Ascending aorta (tissue), 2 donors: Measurements from ENCODE around the gene ERAP2. TPM values are rescaled to one million over a fixed set of nuclear protein-coding genes. Genes with fewer than 3 reads are reported as not detected.

ENCODE experiments used
- DNase-seq, 2 donors: peaks; one replicate each; pipeline ENCODE4 v3.0.0-alpha.2; 2019; ENCODE audit warnings: low spot score in 2 of 2
- H3K27ac ChIP-seq, 2 donors: fragments of 200-600 bp; sonication (generic); one replicate each; pipeline ENCODE4 v1.5.1; 2016 to 2017; ENCODE audit warnings: mild to moderate bottlenecking in 1 of 2
- H3K27me3 ChIP-seq: fragments of 200-600 bp; sonication (generic); one replicate; pipeline ENCODE4 v1.5.1; 2017
- H3K36me3 ChIP-seq, 2 donors: fragments of 200-600 bp; sonication (generic); one replicate each; pipeline ENCODE4 v1.5.1; 2016
- H3K4me1 ChIP-seq, 2 donors: fragments of 200-600 bp; sonication (generic); one replicate each; pipeline ENCODE4 v1.5.1; 2016 to 2017; ENCODE audit warnings: mild to moderate bottlenecking in 1 of 2
- H3K4me3 ChIP-seq, 2 donors: fragments of 200-600 bp; sonication (generic); one replicate each; pipeline ENCODE4 v1.5.1; 2016 to 2017; ENCODE audit warnings: mild to moderate bottlenecking in 1 of 2
- H3K9me3 ChIP-seq, 2 donors: fragments of 200-600 bp; sonication (generic); one replicate each; pipeline ENCODE4 v1.5.1; 2016
- intact Hi-C: fragments of 100-400 bp; cut with DNase I; formaldehyde crosslinking; loops from one replicate; pipeline ENCODE4 v1.15.1; 2023
- total RNA-seq: library from RNA; depleted of rRNA; stranded (reverse); fragments of >200 nt; gene quantifications from one replicate; pipeline ENCODE4 v1.1.0, GENCODE V29; 2016
- TF ChIP-seq, protein P1 (sequence below), 3 experiments: fragments of 200-600 bp in 2 of 3; fragments of 450-650 bp in 1 of 3; sonication (generic) in 2 of 3; IDR thresholded peaks; one replicate each; pipeline ENCODE4 v1.5.1; 2016 to 2019; ENCODE audit warnings: antibody characterized with exemption in 3 of 3, mild to moderate bottlenecking in 1 of 3, moderate library complexity in 1 of 3

The ERAP2 gene
- total RNA-seq, 1 donor from 2014 or later = 20.6 TPM

DNA sequence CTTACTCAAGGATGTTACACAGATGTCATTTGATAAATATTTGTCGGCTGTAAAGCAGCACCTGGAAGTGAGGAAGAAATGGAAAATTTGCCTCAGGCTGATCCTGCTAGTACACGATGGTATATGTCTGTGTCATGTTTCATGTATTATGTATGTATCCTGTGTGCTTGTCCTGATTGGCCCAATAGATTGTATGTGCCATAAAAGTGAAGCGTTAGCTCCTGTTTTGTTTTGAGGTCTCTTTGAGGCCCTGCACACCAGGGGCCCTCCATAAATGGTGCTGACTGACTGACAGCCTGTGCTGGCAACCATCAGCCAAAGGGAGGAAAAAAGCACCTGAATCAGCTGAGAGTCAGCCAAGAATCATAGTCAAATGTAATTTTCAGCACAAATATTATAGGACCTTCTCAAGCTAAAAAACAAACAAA, 47.7 kb downstream of the ERAP2 start:
- H3K36me3 ChIP-seq = no peaks in the 10 kb centered on the region
- intact Hi-C loops = no loop called here
- no peak overlapping the region for H3K27ac ChIP-seq
- TF ChIP-seq, protein P1, sequence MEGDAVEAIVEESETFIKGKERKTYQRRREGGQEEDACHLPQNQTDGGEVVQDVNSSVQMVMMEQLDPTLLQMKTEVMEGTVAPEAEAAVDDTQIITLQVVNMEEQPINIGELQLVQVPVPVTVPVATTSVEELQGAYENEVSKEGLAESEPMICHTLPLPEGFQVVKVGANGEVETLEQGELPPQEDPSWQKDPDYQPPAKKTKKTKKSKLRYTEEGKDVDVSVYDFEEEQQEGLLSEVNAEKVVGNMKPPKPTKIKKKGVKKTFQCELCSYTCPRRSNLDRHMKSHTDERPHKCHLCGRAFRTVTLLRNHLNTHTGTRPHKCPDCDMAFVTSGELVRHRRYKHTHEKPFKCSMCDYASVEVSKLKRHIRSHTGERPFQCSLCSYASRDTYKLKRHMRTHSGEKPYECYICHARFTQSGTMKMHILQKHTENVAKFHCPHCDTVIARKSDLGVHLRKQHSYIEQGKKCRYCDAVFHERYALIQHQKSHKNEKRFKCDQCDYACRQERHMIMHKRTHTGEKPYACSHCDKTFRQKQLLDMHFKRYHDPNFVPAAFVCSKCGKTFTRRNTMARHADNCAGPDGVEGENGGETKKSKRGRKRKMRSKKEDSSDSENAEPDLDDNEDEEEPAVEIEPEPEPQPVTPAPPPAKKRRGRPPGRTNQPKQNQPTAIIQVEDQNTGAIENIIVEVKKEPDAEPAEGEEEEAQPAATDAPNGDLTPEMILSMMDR (IDR thresholded peaks at IDR 0.05) = no peak
- H3K4me3 ChIP-seq = no peak overlapping the region
- H3K27me3 ChIP-seq = no peaks in the 10 kb centered on the region
- DNase-seq = no peak
- H3K9me3 ChIP-seq = no peaks in the 10 kb centered on the region
- H3K4me1 ChIP-seq = no peaks in the 10 kb centered on the region

DNA sequence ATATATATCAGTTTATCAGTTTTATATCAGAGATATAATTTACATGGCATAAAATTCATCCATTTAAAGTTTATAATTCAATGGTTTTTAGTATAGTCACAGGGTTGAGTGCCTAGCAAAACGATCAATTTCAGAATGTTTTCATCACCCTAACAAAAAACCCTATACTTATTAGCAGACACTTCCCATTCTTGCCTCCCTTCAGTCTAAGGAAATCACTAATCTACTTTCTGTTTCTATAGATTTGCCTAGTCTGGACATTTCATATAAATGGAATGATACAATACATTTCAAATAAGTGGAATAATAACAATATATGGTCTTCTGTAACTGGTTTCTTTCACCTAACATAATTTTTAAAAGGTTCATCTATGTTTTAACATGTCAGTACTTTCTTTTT, 50.0 kb downstream of the ERAP2 start:
- no peaks in the 10 kb centered on the region for H3K27me3 ChIP-seq
- no peak overlapping the region for H3K4me3 ChIP-seq
- TF ChIP-seq, protein P1 (IDR thresholded peaks at IDR 0.05) = no peak
- no peak for DNase-seq
- H3K27ac ChIP-seq = no peak overlapping the region
- H3K4me1 ChIP-seq = no peaks in the 10 kb centered on the region
- intact Hi-C loops = no loop called here
- no peaks in the 10 kb centered on the region for H3K36me3 ChIP-seq
- no peaks in the 10 kb centered on the region for H3K9me3 ChIP-seq

DNA sequence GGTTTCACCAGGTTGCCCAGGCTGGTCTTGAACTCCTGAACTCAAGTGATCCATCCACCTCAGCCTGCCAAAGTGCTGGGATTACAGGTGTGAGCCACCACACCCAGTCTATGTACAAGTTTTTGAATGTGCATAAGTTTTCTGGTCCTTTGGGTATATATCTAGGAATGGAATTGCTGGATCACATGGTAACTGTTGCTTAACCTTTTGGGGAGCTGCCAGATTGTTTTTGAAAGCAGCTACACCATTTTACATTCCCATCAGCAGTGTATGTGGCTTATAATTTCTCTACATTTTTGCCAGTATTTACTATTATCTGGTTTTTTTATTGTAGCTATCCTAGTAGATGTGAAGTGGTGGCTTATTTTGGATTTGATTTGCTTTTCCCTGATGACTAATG, 50.7 kb downstream of the ERAP2 start:
- Histone ChIP-seq H3K4me1 (no peaks in the 10 kb centered on the region), H3K9me3 (no peaks in the 10 kb centered on the region), H3K36me3 (no peaks in the 10 kb centered on the region), H3K4me3 (no peak overlapping the region), H3K27ac (no peak overlapping the region), H3K27me3 (no peaks in the 10 kb centered on the region)
- intact Hi-C loops = no loop called here
- TF ChIP-seq, protein P1 (IDR thresholded peaks at IDR 0.05) = no peak
- DNase-seq = no peak

DNA sequence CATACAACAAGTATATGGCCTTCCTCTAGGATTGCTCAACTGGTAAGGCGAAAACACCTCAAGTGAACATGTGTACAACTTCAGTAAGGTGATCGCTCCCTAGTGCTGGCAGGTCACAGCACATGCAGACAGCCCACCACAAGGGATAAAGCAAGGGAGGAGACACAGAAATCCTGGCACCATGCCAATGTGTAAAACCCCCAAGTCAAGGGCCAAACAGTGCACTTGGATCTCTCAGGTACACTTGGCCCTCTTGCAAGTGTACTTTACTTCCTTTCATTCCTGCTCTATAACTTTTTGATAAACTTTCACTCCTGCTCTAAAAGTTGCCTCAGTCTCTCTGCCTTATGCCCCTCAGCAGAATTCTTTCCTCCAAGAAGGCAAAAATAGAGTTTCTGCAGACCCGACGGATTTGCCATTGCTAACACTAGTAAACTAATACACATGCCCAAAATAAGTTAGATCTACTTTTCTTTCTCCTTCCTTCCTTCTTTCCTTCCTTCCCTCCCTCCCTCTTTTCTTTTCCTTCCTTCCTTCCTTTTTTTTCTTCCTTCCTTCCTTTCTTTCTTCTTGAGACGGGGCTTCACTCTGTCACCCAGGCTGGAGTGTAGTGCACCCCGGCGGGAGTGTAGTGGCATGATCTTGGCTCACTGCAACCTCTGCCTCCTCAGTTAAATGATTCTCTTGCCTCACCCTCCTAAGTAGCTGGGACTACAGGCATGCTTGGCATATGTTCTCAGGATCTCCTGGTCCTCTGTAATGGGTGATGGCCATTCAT, 52.8 kb downstream of the ERAP2 start:
- no peaks in the 10 kb centered on the region for H3K27me3 ChIP-seq
- no peaks in the 10 kb centered on the region for H3K9me3 ChIP-seq
- no peak overlapping the region for H3K27ac ChIP-seq
- no peaks in the 10 kb centered on the region for H3K36me3 ChIP-seq
- H3K4me3 ChIP-seq = no peak overlapping the region
- intact Hi-C loops = no loop called here
- H3K4me1 ChIP-seq = peaks cover 0 to 7% of the 10 kb centered on the region in 2 donors
- TF ChIP-seq, protein P1 (IDR thresholded peaks at IDR 0.05) = no peak
- no peak for DNase-seq

DNA sequence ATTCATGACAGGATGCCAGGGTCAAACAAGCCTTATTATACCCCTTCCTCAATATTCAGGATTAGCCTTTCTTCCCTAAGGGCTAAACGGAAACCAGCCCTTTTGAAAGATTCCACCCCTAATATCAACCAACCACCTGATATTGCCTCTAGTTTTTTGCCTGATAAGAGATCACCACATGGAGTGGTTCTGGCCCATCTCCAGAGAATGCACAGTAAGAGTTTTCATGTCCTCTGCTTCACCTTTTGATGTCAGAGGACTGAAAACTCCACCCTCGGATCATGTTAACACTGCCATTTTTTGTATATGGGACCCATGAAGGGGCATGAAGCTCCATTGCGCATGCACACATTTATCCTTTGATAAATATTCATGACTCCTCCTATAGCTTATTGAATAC, 53.8 kb downstream of the ERAP2 start:
- H3K4me1 ChIP-seq = peaks cover 0 to 7% of the 10 kb centered on the region in 2 donors
- no peaks in the 10 kb centered on the region for H3K27me3 ChIP-seq
- TF ChIP-seq, protein P1 (IDR thresholded peaks at IDR 0.05) = no peak
- no peak for DNase-seq
- intact Hi-C loops = loop anchor here (5.0 to 10.0 kb wide), 2 partner anchors 53 to 1285 kb away; partner anchors contain the start of genes ERAP2 and RFESD
- H3K27ac ChIP-seq = no peak overlapping the region
- H3K36me3 ChIP-seq = no peaks in the 10 kb centered on the region
- H3K9me3 ChIP-seq = no peaks in the 10 kb centered on the region
- H3K4me3 ChIP-seq = no peak overlapping the region
